PC-3 (cell line): Measurements from ENCODE around the gene P2RY6. TPM values are rescaled to one million over a fixed set of nuclear protein-coding genes. Genes with fewer than 3 reads are reported as not detected.

Source experiments
- ATAC-seq: fragments of 200-7000 bp; cut with Tn5 transposase; 2 replicates; pipeline ENCODE4 v1.9.1; 2020; ENCODE audit warnings: mild to moderate bottlenecking, moderate library complexity
- BruUV-seq: library from RNA; stranded (reverse); fragments of 400-500 nt; replicated peaks from 2 replicates; lab custom pipeline; 2021; lab: Mats Ljungman, UMichigan
- CTCF ChIA-PET: fragments of 300-600 bp; sonication (Branson Sonifier 250); formaldehyde crosslinking; loops from one replicate; lab custom pipeline; 2022; ENCODE audit warnings: antibody characterized with exemption; lab: Charles Lee
- POLR2A ChIA-PET: fragments of 300-600 bp; sonication (Branson Sonifier 250); formaldehyde crosslinking; loops from one replicate; lab custom pipeline; 2022; ENCODE audit warnings: antibody characterized with exemption; ENCODE audit not compliant: unreplicated experiment; lab: Charles Lee
- DNase-seq: peaks from one replicate; pipeline ENCODE4 v3.0.0-alpha.2; 2015
- H2AFZ ChIP-seq: fragments of 300-600 bp; sonication (generic); 2 replicates; pipeline ENCODE4 v1.6.0; 2016; ENCODE audit warnings: antibody characterized with exemption, low read length
- H3F3A ChIP-seq: fragments of 300-600 bp; sonication (generic); one replicate; pipeline ENCODE4 v1.6.0; 2017; ENCODE audit warnings: antibody characterized with exemption, low read length, control low read depth, mild to moderate bottlenecking; ENCODE audit not compliant: unreplicated experiment
- H3K27ac ChIP-seq: fragments of 300-600 bp; sonication (generic); 2 replicates; pipeline ENCODE4 v1.5.1; 2016; ENCODE audit warnings: mild to moderate bottlenecking, low read length
- H3K27me3 ChIP-seq: fragments of 300-600 bp; sonication (generic); 2 replicates; pipeline ENCODE4 v1.6.1; 2016; ENCODE audit warnings: low read length, mixed read lengths
- H3K36me3 ChIP-seq: fragments of 300-600 bp; sonication (generic); 2 replicates; pipeline ENCODE4 v1.6.1; 2016; ENCODE audit warnings: low read depth, mixed run types, low read length, mixed read lengths
- H3K4me1 ChIP-seq: fragments of 300-600 bp; sonication (generic); 2 replicates; pipeline ENCODE4 v1.5.1; 2016; ENCODE audit warnings: low read length; ENCODE audit not compliant: insufficient read depth
- H3K4me2 ChIP-seq: fragments of 300-600 bp; sonication (generic); 2 replicates; pipeline ENCODE4 v1.6.0; 2016; ENCODE audit warnings: low read length
- H3K4me3 ChIP-seq: fragments of 300-600 bp; sonication (generic); 2 replicates; pipeline ENCODE4 v1.5.1; 2016; ENCODE audit warnings: mild to moderate bottlenecking, low read length, mixed read lengths
- H3K79me2 ChIP-seq: fragments of 300-600 bp; sonication (generic); 2 replicates; pipeline ENCODE4 v1.6.1; 2017; ENCODE audit warnings: low read length, mixed read lengths
- H3K9ac ChIP-seq: fragments of 300-600 bp; sonication (generic); 2 replicates; pipeline ENCODE4 v1.6.0; 2016; ENCODE audit warnings: mild to moderate bottlenecking, low read length
- H3K9me2 ChIP-seq: fragments of 300-600 bp; sonication (generic); replicated peaks from 2 replicates; pipeline ENCODE4 v1.6.1; 2016; ENCODE audit warnings: mixed run types, low read length, mixed read lengths
- H3K9me3 ChIP-seq: fragments of 300-600 bp; sonication (generic); 2 replicates; pipeline ENCODE4 v1.6.1; 2016; ENCODE audit warnings: low read length, mixed read lengths
- H4K20me1 ChIP-seq: fragments of 300-600 bp; sonication (generic); 2 replicates; pipeline ENCODE4 v1.6.1; 2016; ENCODE audit warnings: low read length, mixed read lengths
- CTCF ChIP-seq: fragments of 300-600 bp; sonication (generic); conservative IDR thresholded peaks from 2 replicates; pipeline ENCODE4 v1.5.1; 2017; ENCODE audit warnings: antibody characterized with exemption, low read depth, mild to moderate bottlenecking, low read length
- EZH2 ChIP-seq: fragments of 300-600 bp; sonication (generic); IDR thresholded peaks from one replicate; pipeline ENCODE4 v1.6.1; 2017; ENCODE audit warnings: antibody characterized with exemption, mild to moderate bottlenecking, low read length; ENCODE audit not compliant: unreplicated experiment
- EZH2phosphoT487 ChIP-seq: fragments of 300-600 bp; sonication (generic); IDR thresholded peaks from 2 replicates; pipeline ENCODE4 v1.6.1; 2018; ENCODE audit warnings: mild to moderate bottlenecking, antibody characterized with exemption, low read length, borderline replicate concordance
- intact Hi-C: fragments of 100-400 bp; cut with micrococcal nuclease; formaldehyde crosslinking; loops from 2 replicates; pipeline ENCODE4 v1.9.0; 2023
- total RNA-seq: library from RNA; depleted of rRNA; stranded (reverse); fragments of >200 nt; gene quantifications from 2 replicates; pipeline ENCODE4 v1.2.3, GENCODE V29; 2014

P2RY6 gene
- total RNA-seq, 1 experiment from 2014 or later, result 2.0 TPM

- ATAC-seq (no peak), DNase-seq (no peak)
- no peaks in the 10 kb centered on the region for H3F3A ChIP-seq
- no peaks in the 10 kb centered on the region for H4K20me1 ChIP-seq
- H3K36me3 ChIP-seq, result peaks cover 27% of the 10 kb centered on the region
- peaks cover 77% of the 10 kb centered on the region for H3K79me2 ChIP-seq
- TF ChIP-seq EZH2, result no peak
- no peak for TF ChIP-seq EZH2phosphoT487
- no peak for TF ChIP-seq CTCF
- H3K4me1 ChIP-seq, result peaks cover 19% of the 10 kb centered on the region
- H3K4me3 ChIP-seq, result no peak overlapping the region
- H3K9me2 ChIP-seq, result no peaks in the 10 kb centered on the region
- no peak overlapping the region for H3K4me2 ChIP-seq
- H3K27me3 ChIP-seq, result no peaks in the 10 kb centered on the region
- CTCF ChIA-PET, result interaction anchor here (0.7 kb wide), 1 partner anchor 413 kb away, joined by 3 read pairs; no protein-coding TSS in a partner anchor
- H2AFZ ChIP-seq, result no peak overlapping the region
- POLR2A ChIA-PET, result no interaction called here
- no peak overlapping the region for H3K9ac ChIP-seq
- no peaks in the 10 kb centered on the region for H3K9me3 ChIP-seq
- no peak overlapping the region for H3K27ac ChIP-seq
- no TSS peak for BruUV-seq
- intact Hi-C loops, result no loop called here
Measured at GRCh38 chr11:73226297-73227006, 45.7 kb upstream of the P2RY6 start.

GRCh38 chr11:73227571-73228211, 44.4 kb upstream of the P2RY6 start:
- ATAC-seq (peak; percentile 84), DNase-seq (peak; percentile 96)
- TF ChIP-seq EZH2 (no peak), EZH2phosphoT487 (no peak), CTCF (peak; percentile 66)
- ChIA-PET POLR2A (no interaction called here), CTCF (interaction anchor here (0.7 kb wide), 1 partner anchor 348 kb away, joined by 4 read pairs; no protein-coding TSS in a partner anchor)
- Histone ChIP-seq H3F3A (no peaks in the 10 kb centered on the region), H3K4me3 (peak overlapping the region; percentile 7; the same call in 1 of the 2 replicates), H3K9me3 (no peaks in the 10 kb centered on the region), H3K27me3 (no peaks in the 10 kb centered on the region), H3K79me2 (peaks cover 65% of the 10 kb centered on the region), H3K4me2 (peak overlapping the region; percentile 64), H2AFZ (no peak overlapping the region), H3K4me1 (peaks cover 19% of the 10 kb centered on the region), H3K9me2 (no peaks in the 10 kb centered on the region), H3K9ac (no peak overlapping the region), H4K20me1 (no peaks in the 10 kb centered on the region), H3K27ac (peak overlapping the region; percentile 30), H3K36me3 (peaks cover 28% of the 10 kb centered on the region)
- BruUV-seq, result no TSS peak
- intact Hi-C loops, result no loop called here
